Lung (tissue), 12 donors: ENCODE results near the gene TDRD3. TPM values are rescaled to one million over a fixed set of nuclear protein-coding genes. Genes with fewer than 3 reads are reported as not detected.
"Not testable (repeated sequence)": the region's sequence is repeated elsewhere in the genome, so short reads cannot be mapped to it uniquely, and the experiment has no call there.

Experiments
- ATAC-seq: fragments of 200-7000 bp; cut with Tn5 transposase; one replicate; pipeline ENCODE4 v1.9.1; 2020; ENCODE audit warnings: moderate number of reproducible peaks; ENCODE audit not compliant: insufficient read depth, low FRiP score
- DNase-seq, 3 donors: peaks; one replicate each; pipeline ENCODE4 v3.0.0-alpha.2; 2013 to 2017
- H3K27ac ChIP-seq, 2 donors: one replicate each; pipeline ENCODE4 v1.5.1; 2013; ENCODE audit warnings: mild to moderate bottlenecking in 2 of 2, moderate library complexity in 2 of 2, control low read depth in 1 of 2, inconsistent platforms in 1 of 2, low read depth in 1 of 2, low read length in 1 of 2
- H3K27me3 ChIP-seq, 3 donors: one replicate each; pipeline ENCODE4 v1.5.1; 2013; ENCODE audit warnings: low read length in 2 of 3; ENCODE audit not compliant: control insufficient read depth in 3 of 3, insufficient read depth in 3 of 3
- H3K36me3 ChIP-seq, 4 donors: one replicate each; pipeline ENCODE4 v1.5.1; 2013; ENCODE audit warnings: low read length in 4 of 4, mild to moderate bottlenecking in 1 of 4, moderate library complexity in 1 of 4; ENCODE audit not compliant: control insufficient read depth in 4 of 4, insufficient read depth in 4 of 4
- H3K4me1 ChIP-seq, 5 donors: one replicate each; pipeline ENCODE4 v1.5.1; 2013; ENCODE audit warnings: low read length in 5 of 5, mild to moderate bottlenecking in 2 of 5, moderate library complexity in 1 of 5; ENCODE audit not compliant: control insufficient read depth in 5 of 5, insufficient read depth in 5 of 5
- H3K4me3 ChIP-seq: one replicate; pipeline ENCODE4 v1.5.1; 2013; ENCODE audit warnings: mild to moderate bottlenecking, control low read depth, moderate library complexity
- H3K9ac ChIP-seq, 2 donors: one replicate each; pipeline ENCODE4 v1.5.1; 2013; ENCODE audit warnings: low read length in 2 of 2, control low read depth in 1 of 2; ENCODE audit not compliant: insufficient read depth in 1 of 2
- H3K9me3 ChIP-seq, 4 donors: one replicate each; pipeline ENCODE4 v1.5.1; 2013; ENCODE audit warnings: low read length in 3 of 4, mild to moderate bottlenecking in 1 of 4, moderate library complexity in 1 of 4; ENCODE audit not compliant: control insufficient read depth in 4 of 4, insufficient read depth in 3 of 4
- CTCF ChIP-seq: IDR thresholded peaks from 2 replicates; pipeline ENCODE4 v1.5.1; 2012; ENCODE audit warnings: mild to moderate bottlenecking; ENCODE audit errors: control extremely low read depth, extremely low read depth
- WGBS, 2 donors: extraction: QIAGEN DNeasy Blood & Tissue Kit; methylation state at CpG; one replicate each; pipeline ENCODE4 v1.1.7; 2013; 5-methylcytosine and 5-hydroxymethylcytosine counted together
- polyA plus RNA-seq, 2 donors: library from polyadenylated mRNA; stranded (reverse); fragments of 200-250 nt; gene quantifications; one replicate each; pipeline ENCODE4 v1.2.1, GENCODE V29; 2013
- total RNA-seq, 2 donors: library from RNA; depleted of rRNA in 1 of 2; stranded (reverse); fragments of >200 nt in 1 of 2; gene quantifications; one replicate each; pipeline ENCODE4 v1.2.1, GENCODE V29; 2014 to 2021
- donor health status: control.
- donor health status: control.
- donor health status: Bipolar disorder and iron deficiency.
- donor health status: healthy.
- donor health status: DM: yes; HTN: yes; CAD: no.

Gene TDRD3
- total and polyA plus RNA-seq, 4 donors: 6.5 to 56.7 (median 19.4) TPM

DNA sequence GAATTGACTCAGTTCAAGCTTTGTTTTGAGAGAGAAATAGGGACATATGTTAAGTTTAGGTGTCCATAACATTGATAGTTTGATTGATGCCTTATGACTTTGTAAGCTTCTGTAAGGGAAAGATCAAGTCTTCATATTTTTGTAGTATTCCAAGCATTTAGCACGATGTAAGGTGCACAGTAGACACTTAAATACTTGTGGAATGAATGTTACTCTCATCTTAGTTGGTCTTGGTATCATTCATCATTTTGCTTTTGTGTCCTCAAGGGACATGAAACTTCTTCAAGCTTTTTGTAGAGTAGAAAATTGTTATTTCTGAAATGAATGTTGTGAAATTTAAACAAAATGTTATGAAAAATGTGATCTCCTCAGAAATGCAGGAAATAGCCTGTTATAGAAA, 10.1 kb downstream of the TDRD3 start:
- WGBS, 2 donors: 89% methylated on average over 1 of the region's 1 CpG
- H3K4me1 ChIP-seq: peaks cover 0 to 19% (median 4%) of the 10 kb centered on the region in 5 donors
- H3K4me3 ChIP-seq: no peak overlapping the region
- DNase-seq (no peak), ATAC-seq (no peak)
- H3K27me3 ChIP-seq: no peaks in the 10 kb centered on the region
- no peaks in the 10 kb centered on the region for H3K36me3 ChIP-seq
- no peaks in the 10 kb centered on the region for H3K9me3 ChIP-seq
- no peak overlapping the region for H3K27ac ChIP-seq
- H3K9ac ChIP-seq: no peak overlapping the region
- no peak for TF ChIP-seq CTCF

DNA sequence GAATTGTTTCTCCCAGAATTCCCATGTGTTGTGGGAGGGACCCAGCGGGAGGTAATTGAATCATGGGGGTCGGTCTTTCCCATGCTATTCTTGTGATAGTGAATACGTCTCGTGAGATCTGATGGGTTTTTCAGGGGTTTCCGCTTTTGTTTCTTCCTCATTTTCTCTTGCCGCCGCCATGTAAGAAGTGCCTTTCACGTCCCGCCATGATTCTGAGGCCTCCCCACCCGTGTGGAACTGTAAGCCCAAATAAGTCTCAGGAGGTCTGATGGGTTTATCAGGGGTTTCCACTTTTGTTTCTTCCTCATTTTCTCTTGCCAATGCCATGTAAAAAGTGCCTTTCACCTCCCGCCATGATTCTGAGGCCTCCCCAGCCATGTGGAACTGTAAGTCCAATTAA, 10.8 kb downstream of the TDRD3 start:
- H3K4me3 ChIP-seq, H3K27me3 ChIP-seq, H3K9me3 ChIP-seq, ATAC-seq, H3K36me3 ChIP-seq, H3K27ac ChIP-seq, DNase-seq, H3K9ac ChIP-seq: not testable (repeated sequence)
- WGBS, 2 donors: 98% methylated on average over 11 of the region's 11 CpGs
- H3K4me1 ChIP-seq: peaks cover 0 to 20% (median 4%) of the 10 kb centered on the region in 5 donors

GRCh38 chr13:60409574-60410292, 12.7 kb downstream of the TDRD3 start:
- peaks cover 0 to 24% (median 4%) of the 10 kb centered on the region in 5 donors for H3K4me1 ChIP-seq
- H3K9me3 ChIP-seq, H3K9ac ChIP-seq, H3K27ac ChIP-seq, DNase-seq, H3K36me3 ChIP-seq, H3K27me3 ChIP-seq, H3K4me3 ChIP-seq, ATAC-seq: not testable (repeated sequence)
- 87 to 95% methylated on average over 4 of the region's 4 CpGs for WGBS, 2 donors

DNA sequence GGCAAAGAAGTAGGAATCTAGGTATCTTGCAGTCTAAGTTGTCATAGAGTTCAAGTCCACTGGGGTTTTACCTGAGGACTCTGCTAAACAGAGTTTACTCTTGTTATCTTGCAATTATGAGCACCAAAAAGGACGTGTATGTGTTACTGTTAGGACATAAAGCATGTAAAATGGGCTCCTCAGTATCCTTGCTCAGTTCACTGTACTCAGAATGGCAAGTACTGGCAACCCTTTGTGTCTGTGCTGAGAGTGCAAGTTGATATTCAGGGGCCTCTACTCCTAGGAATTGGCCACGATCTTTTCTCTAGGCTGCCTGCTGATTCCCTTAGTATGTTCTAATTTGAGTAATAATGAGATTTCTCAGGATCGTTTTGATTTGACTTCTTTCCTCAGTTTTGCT, 13.3 kb downstream of the TDRD3 start:
- Histone ChIP-seq H3K9me3 (no peaks in the 10 kb centered on the region), H3K27ac (no peak overlapping the region), H3K27me3 (no peaks in the 10 kb centered on the region), H3K4me3 (no peak overlapping the region), H3K9ac (no peak overlapping the region), H3K4me1 (peaks cover 0 to 24% (median 4%) of the 10 kb centered on the region in 5 donors), H3K36me3 (no peaks in the 10 kb centered on the region)
- ATAC-seq: no peak
- WGBS, 2 donors: 66 to 80% methylated on average over 3 of the region's 3 CpGs
- no peak for TF ChIP-seq CTCF
- DNase-seq: no peak
